ENCODE measurements around the gene OGDHL. TPM values are rescaled to one million over a fixed set of nuclear protein-coding genes. Genes with fewer than 3 reads are reported as not detected.

The OGDHL gene
- total and polyA plus RNA-seq, 2 donors (not counting 3 experiments of a cell fraction or from before 2014, with no cell fraction given) = 0.43 to 1.0 TPM

- Histone ChIP-seq H3K27ac (ENCODE audit: insufficient read depth, low read depth, low read length) (no peak overlapping the region), H3K27me3 (ENCODE audit: control insufficient read depth in 2 of 2, insufficient read depth in 2 of 2, low read length in 2 of 2) (peaks cover 0 to 1% of the 10 kb centered on the region in 2 experiments), H3K4me1 (ENCODE audit: control insufficient read depth, extremely low read depth, insufficient read depth, low read length) (no peaks in the 10 kb centered on the region), H3K79me2 (ENCODE audit: control insufficient read depth, insufficient read depth, low read length) (no peaks in the 10 kb centered on the region), H3K4me3 (replicated peaks in 1 of 3; ENCODE audit: insufficient read depth in 1 of 3, low read depth in 1 of 3, low read length in 3 of 3) (no peak overlapping the region), H3K9me3 (replicated peaks; ENCODE audit: control insufficient read depth, insufficient read depth, low read length) (no peaks in the 10 kb centered on the region), H3K9ac (replicated peaks; ENCODE audit: extremely low read depth, insufficient read depth, low read length) (no peak overlapping the region), H3K9me1 (replicated peaks; ENCODE audit: control insufficient read depth, extremely low read depth, insufficient read depth, low read length) (no peaks in the 10 kb centered on the region), H4K20me1 (replicated peaks; ENCODE audit: control insufficient read depth, extremely low read depth, insufficient read depth, low read length) (no peaks in the 10 kb centered on the region), H2AFZ (ENCODE audit: low read depth, low read length) (no peak overlapping the region), H3K4me2 (ENCODE audit: insufficient read depth, low read length) (no peak overlapping the region), H3K36me3 (ENCODE audit: control insufficient read depth in 2 of 2, extremely low read depth in 1 of 2, insufficient read depth in 2 of 2, low read length in 2 of 2) (no peaks in the 10 kb centered on the region)
- intact Hi-C loops (cut with micrococcal nuclease) = no loop called here
- TF ChIP-seq CTCF (IDR thresholded peaks at IDR 0.05; ENCODE audit: extremely low read depth in 1 of 2, insufficient read depth in 1 of 2, low read depth in 1 of 2, low read length in 2 of 2) (no peak), MYC (IDR thresholded peaks at IDR 0.05; ENCODE audit: low read depth, low read length) (no peak), FOS (IDR thresholded peaks at IDR 0.05; ENCODE audit: borderline replicate concordance, insufficient read depth, low read length) (no peak), POLR2AphosphoS5 (IDR thresholded peaks at IDR 0.05; ENCODE audit: insufficient read depth, low read depth, low read length) (no peak), POLR2A (IDR thresholded peaks at IDR 0.05; ENCODE audit: low read depth, low read length) (no peak), GATA2 (IDR thresholded peaks at IDR 0.05; ENCODE audit: insufficient read depth, insufficient read length, low read depth, low read length) (no peak), MAX (IDR thresholded peaks at IDR 0.05; ENCODE audit: insufficient read depth, insufficient read length) (no peak), EZH2 (IDR thresholded peaks at IDR 0.05; ENCODE audit: borderline replicate concordance, low read depth, low read length, severe bottlenecking) (no peak), JUN (IDR thresholded peaks at IDR 0.05; ENCODE audit: borderline replicate concordance, insufficient read depth, insufficient read length, low read depth) (no peak)
- FAIRE-seq (no peak), DNase-seq (ENCODE audit: low read depth, low spot score) (no peak)
- ChIA-PET CTCF (no interaction called here), POLR2A (no interaction called here)
- dilution Hi-C loops (cut with MboI; ENCODE audit: extremely low pct_ligation_motif_present, low sequenced_read_pairs) = no loop called here
- no TSS peak for BruUV-seq (replicated peaks)
Observed at GRCh38 chr10:49752584-49752983, 9.5 kb downstream of the OGDHL start.
